HG03520 (cell line): ENCODE measurements around the gene HES3.
"Not testable (repeated sequence)": the region's sequence is repeated elsewhere in the genome, so short reads cannot be mapped to it uniquely, and the experiment has no call there.

Source experiments
- ATAC-seq: cut with Tn5 transposase; IDR thresholded peaks from one replicate; pipeline ENCODE4 v1.9.1; 2021; ENCODE audit warnings: mild to moderate bottlenecking, moderate library complexity; ENCODE audit not compliant: unreplicated experiment

The HES3 gene

DNA sequence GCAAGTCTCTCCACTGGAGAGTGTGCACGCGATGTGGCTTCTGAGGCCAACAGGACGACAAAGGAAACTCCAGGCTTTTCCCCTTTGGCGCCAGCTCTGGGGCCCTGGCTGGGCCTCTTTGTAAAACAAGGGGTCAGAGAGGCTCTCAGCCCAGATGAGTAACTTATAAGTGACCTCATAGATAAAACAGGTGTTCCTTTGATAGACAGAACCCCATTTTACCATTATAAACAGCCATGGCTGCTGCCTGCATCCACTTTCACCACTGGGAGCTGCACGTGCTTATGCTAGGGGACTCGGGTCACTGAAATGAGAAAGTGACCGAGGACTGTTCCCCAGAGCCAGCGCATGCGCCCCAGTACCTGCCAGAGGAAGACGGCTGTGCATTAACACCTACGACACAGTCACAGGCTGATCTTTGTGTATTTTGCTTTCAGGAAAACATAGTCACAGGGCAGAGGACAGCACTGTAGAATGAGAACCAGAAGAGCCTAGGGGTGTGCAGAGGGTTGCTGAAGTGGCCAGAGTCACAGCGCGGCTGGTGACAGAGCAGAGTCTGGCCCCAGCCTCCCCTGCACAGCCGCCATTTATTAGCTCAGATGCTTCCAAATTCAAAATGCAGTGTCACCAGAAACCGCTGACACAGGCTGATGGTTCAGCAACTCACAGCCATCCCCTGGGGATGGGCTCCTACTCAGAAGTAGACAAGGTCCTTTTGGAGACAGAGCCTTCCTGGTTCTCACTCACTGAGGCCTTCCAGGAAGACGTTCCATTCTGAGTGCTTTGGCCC is 25.4 kb upstream of the HES3 start:
- ATAC-seq, result no peak

DNA sequence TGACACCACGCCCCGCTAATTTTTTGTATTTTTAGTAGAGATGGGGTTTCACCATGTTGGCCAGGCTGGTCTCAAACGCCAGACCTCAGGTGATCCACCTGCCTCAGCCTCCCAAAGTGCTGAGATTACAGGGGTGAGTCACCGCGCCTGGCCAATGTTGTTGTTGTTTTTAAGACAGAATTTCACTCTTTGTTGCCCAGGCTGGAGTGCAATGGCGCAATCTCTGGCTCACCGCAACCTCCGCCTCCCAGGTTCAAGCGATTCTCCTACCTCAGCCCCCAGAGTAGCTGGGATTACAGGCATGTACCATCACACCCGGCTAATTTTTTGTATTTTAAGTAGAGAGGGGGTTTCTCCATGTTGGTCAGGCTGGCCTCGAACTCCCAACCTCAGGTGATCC is 24.3 kb upstream of the HES3 start:
- ATAC-seq, result not testable (repeated sequence)

DNA sequence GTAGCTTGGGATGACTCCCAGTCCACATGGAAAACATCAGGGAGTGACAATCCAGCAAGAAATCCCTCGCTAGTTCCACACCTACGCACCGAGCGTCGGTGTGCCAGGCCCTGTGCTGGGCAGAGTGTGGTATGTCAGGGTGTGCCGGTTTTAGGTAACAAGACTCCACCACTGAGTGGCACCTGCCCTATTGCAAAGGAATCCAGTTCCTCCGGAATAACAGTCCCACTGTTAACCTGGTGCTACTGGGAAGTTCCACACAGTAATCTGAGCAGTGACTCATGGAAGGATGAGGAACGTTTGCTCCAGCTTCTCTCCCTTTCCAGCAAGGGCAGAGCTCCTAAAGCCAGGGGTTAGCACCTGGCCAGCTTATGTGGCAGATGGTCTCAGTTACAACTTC is 23.7 kb upstream of the HES3 start:
- no peak for ATAC-seq

DNA sequence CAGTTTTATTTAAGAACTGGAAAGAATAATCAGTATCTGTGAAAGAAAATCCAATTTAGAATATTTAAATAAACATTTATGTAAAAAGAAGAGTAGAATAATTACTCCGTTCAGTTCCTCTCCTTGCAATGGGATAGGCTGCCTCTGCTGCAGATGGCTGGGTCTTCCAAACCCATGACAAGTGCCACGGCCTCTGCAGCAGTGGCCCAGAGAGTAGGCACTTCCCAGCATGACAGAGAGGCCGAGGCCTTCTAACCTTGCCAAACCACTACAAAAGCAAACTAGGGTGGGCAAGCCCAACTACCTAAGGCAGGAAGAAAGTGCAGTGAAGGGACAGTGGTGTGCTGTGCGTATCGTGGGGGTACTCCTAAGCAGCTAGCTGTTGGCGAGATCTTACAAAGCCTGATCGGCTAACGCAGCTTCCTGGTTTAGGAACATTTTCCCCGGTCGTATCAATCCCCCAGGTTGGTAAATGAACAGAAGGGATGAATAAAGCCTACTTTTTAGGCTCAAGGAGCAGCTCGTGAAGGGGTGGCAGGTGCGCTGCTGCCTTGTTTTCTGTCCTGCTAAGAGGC is 22.7 kb upstream of the HES3 start:
- ATAC-seq, result no peak

DNA sequence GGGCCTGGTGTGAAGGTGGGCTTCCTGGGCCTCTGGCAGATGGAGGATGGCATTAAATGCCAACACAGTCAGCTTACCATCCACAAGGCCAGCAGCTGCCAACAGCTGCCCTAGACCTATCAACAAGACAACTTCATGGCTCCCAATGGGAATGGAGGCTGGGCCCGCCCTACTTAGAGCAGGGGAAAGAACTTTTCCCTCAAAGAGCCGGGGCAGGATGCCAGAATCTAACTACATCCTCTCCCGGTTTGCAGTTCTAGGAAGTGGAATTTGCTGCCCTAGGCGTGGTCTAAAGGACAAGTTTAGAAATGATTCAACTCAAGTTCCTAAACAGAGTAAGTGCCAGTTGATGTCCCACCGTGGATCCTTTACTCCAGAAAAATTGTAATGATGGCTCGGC is 21.3 kb upstream of the HES3 start:
- ATAC-seq, result no peak

DNA sequence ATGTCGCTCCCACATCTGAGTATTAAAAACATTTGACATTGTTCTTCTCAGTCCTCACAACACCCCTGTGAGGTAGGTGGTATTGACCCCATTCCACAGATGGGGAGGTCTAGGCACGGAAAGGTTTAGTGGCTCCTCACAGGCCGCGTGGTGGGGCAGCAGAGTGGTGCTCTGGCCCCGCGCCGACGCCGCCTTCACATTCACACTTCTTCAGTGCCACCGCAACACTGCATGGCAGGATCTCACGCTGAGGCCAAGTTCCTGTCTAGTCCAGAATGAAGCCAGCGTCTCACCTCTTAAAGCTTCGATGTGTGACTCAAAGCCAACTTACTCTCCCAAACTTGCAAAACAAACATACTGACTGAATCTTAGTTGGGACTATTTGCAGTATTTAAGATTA is 20.4 kb upstream of the HES3 start:
- ATAC-seq, result no peak

DNA sequence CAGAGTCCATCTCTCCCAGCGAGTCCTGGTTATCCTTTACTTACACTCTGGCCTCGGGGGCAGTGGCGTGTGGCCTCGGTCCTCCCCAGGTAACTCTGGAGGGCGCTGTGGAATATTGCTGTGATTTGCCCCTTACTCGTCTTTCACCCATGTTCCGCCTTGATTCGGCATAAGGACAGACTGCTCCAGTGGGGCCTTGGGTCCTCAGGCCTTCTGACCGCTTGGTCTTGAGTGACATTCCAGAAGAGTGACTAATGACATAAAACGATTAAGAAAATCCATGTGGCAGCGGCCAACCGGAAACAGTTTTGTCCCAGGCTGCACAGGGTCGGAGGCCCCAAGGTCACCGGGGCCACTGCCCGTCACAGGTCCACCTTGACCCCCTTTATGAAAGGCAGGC is 19.3 kb upstream of the HES3 start:
- ATAC-seq, result no peak

DNA sequence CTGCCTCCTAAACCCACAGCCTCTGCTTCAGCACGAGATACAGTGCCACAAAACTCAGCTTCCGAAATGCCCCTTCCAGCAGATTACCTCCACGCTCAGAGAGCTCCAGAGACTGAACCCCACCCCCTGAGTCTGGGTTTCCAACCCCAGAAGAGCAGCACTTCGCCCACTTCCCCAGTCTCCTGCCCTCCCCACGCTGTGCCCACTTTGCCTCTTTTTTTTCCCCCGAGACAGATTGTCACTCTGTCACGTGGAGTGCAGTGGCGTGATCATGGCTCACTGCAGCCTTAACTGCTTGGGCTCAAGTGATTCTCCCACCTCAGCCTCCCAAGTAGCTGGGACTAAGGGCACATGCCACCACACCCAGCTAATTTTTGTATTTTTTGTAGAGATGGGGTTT is 18.3 kb upstream of the HES3 start:
- ATAC-seq, result no peak

DNA sequence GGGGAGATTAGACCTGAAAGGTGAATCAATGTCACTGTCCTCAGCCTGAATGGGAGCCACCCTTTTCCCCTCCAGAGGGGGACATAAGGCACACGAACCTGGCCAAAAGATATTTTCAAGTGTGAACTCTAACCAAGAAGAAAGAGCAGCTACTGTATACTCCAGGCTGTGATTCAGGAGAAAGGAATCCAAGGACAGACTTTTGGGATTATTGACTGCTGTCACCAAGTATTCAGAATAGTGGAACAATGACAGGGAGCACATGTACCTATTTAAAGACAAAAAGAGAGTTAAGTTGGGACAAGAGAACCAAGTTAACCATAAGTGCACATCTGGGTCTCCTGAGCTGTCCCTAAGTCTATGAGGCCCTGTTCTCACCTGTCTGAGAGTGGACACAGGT is 10.6 kb upstream of the HES3 start:
- no peak for ATAC-seq

DNA sequence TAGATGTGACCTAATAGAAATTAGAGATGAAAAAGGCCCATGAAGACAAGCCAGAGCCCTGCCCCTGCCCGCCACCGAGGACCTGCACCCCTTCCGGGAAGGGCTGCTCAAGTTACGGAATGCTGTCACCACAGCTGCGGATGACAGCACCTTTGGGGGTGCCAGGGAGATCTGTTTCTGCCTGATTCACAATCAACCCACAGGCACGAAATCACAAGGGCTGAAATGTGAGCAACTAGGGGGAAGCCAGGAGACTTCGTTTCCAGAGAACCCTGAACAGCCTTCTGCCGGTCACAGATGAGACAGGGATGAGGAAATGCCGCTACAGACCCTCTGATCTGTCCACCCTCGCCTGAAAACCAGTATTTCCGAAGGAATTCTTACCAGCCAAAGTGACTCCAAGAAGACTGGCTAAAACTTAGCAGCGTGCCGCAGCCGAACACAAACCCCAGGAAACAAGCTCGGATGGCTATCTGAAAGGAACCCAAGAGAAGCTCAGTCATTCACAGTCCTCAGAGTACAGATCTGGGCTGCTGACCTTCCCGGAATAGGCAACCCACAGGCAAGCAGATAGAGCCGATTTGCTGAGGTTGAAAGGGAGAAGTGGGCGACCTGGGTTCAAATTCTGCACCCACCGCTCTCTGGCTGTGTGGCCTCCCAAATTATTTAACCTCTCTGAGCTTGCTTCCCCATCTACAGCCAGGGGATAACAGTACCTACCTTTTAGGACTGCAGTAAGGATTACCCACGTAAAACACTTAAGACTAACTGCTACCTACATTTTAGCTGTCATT is 9.3 kb upstream of the HES3 start:
- no peak for ATAC-seq

DNA sequence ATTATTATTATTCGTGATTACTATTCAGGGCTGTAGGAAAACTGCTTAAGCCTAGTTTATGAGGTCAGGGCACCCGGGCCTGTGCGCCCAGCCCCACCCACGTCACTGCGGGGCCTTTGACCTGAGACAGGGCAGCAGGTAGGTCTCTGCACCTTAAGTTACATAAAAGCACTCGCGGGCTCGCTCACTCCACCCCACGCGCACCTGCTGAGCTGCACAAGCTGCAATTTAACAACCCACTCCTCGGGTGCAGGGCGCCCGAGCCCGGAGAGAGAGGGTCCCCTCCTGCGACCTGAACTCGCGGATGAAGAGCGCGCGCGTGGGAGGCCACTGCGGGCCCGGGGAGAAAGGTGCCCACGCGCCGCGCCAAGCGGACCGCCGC is 8.7 kb upstream of the HES3 start:
- ATAC-seq, result peak; percentile 5

DNA sequence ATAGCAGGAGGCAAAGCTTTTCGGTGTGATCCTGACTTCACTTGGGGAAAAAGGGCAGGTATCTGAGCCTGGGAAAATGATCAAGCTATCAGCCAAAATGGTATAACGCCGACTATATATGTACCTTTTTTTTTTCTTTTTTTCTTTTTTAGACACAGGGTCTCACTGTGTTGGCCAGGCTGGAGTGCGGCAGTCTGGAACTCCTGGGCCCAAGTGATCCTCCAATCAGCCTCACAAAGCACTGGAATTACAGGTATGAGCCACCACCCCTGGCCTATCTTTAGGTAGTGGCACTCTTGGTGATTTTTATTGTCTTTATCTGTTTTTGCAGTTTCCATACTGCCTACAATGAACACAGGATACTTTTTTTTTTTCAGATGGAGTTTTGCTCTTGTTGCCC is 6.9 kb upstream of the HES3 start:
- ATAC-seq, result no peak

DNA sequence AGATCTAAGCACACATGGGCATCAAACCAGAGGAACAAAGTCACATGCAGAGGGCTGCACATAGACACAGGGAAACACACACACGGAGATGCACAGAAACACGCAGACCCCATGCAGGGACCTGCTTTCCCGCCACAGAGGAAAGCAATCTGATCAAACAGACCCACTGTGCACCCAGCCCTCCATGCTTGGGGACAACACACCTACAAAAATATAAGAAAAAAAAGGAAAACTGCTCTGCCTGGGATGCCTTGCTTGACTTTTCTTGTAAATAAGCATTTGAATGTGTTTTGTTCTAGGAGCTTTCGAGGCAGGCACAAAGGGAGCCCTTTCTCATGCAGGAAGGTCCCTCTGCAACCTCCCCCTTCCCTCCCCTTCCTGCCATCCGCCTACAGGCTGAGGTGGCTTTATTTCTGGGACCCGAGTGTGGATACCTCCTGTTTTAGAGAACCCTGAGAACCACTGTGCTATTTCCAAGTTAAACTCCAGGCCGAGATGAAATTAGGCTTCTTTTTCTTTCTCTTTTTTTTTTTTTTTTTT is 4.7 kb upstream of the HES3 start:
- no peak for ATAC-seq

DNA sequence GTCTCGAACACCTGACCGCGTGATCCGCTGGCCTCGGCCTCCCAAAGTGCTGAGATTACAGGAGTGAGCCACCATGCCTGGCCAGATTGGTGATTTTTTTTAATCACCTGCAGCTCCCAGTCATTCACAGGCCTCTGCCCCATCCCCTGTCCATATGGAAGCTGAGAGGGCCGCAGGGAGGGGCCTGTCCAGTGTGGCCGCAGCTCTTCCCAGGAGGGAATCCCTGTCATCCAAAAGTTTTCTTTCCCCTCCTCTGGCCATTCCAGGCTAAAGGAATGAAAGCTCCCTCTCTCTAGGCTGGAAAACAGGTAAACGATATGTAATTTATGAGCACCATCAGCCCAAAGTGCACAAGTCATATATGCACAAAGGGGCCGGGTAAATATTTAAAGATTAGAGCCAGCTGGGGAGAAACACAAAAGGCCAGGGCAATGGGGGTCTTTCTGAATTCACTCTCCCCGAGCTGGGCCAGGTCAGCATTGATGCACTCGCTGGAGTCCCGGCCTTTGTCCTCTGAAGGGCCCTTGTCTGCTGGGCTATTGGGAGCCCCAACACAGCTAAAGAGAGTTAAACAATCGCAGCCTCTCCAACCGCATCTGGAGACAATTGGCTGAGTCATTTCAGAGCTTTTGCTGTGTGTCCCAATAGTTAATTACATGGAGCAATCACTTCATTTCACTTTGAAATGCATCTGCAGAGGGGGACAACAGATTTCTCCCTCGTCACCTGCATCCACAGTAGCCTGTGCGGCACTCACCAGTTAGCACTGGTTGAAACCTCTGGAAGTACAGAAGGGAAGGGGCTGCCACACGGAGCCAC is 3.8 kb upstream of the HES3 start:
- no peak for ATAC-seq

DNA sequence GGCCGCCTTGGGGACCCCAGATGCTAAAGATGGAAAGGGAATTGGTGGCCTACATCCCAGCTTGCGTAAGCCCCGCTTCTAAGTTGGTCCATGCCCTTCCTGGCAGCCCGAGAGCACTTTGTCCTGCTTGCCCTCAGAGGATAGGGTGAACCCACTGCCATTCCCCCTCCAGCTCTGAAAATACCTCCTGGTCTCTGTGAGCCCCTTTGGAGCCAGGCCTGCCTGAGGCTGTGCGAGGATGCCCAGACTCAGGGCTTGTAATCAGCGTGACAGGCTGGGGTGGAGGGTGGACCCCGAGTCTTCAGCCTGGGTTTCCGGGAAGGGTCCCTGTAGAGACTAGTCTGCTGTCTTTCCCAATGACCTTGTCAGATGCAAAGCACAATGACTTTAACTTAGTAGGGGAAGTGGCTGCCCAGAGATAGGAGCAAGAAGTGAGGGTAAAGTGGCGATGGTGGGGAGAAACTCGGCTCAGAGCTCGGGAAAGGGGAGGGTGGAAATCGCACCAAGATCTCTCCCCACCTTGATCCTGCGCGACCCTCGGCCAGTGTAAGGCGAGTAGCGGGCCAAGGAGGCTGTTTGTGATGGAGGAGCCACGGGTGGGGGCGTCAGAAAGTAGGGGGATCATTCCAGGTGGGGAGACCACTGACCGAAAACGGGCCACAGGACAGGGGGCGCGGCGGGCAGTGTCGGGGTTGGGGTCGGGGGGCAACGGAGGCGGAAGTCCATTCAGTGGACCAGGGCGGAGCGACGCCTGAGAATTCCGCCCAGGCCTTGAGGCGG is 2.7 kb upstream of the HES3 start:
- no peak for ATAC-seq

DNA sequence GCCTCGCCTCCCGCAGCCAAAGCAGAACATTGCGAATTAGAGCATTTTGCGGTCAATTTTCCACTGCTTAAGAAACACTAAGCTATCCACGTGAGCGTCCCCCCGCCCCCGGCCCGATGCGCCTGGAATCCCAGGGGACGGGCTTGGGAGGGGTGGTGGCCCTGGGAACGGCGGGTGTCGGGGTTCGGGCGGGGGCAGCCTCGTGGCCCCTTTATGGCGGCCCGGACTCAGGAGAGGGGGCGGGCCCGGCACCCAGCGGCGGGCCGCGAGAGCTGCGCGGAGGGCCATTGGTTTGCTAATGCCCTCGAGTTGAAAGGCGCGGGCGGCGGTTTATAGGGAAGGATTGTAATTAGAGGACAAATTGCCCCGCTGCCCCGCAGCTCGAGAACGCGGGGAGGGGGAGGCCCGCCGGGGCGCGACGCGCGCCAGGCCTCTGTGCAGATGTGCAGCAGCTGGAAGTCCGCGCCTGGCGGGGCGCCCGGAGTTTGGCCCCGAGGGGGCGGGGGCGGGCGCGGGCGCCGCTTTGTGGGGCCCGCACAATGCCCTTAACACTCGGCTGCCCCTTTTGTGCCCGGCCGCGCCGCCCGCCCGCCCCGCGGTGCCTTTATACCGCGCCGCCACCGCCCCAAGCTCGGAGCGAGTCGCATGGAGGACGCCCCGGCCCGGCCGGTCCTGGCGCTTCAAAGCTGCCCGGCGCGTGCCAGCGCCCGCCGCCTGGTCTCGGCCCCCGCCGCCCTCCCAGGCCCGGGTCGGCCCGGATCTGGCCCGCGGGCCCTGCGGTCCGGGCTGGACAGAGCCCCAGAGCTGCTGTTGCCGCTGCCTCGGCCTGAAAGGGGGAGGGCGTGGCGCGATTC is 1.9 kb upstream of the HES3 start:
- ATAC-seq, result no peak

DNA sequence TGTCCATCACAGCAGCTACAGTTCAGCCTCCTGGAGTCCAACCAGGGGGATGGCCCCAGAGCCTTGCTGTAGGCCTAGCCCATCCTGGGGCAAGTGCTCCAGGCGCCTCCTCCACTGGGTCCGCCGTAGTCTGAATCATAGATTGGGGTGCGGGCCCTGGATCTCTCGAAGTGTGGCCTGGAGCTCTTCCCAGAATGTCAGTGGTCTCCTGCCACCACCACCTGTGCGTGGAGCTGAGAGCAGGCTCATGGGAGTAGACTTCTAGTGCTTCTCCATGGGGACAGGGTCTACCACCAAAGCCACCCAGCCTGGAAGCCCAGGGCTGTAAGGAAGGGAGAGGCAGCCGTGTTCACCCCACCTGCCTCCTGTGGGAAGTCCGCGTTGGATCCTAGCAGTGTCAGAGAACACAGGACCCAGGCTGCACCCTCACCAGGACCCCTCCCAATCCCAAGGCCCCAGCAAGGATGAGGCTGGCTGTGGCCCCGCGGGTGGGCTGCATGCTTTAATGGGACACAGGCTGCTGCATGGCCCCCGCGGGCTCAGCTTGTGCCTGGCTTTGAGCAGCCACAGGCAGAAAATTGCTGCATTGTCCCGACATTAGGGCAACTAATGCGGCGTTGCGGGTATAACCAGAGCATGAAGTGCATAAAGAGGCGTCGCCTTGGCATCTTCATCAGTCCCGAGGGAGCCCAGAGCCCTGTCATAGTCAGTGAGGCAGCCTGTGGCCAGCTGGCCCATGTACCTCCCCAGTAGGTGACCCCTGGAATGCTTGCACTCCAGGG is 735 bp upstream of the HES3 start:
- ATAC-seq, result no peak

DNA sequence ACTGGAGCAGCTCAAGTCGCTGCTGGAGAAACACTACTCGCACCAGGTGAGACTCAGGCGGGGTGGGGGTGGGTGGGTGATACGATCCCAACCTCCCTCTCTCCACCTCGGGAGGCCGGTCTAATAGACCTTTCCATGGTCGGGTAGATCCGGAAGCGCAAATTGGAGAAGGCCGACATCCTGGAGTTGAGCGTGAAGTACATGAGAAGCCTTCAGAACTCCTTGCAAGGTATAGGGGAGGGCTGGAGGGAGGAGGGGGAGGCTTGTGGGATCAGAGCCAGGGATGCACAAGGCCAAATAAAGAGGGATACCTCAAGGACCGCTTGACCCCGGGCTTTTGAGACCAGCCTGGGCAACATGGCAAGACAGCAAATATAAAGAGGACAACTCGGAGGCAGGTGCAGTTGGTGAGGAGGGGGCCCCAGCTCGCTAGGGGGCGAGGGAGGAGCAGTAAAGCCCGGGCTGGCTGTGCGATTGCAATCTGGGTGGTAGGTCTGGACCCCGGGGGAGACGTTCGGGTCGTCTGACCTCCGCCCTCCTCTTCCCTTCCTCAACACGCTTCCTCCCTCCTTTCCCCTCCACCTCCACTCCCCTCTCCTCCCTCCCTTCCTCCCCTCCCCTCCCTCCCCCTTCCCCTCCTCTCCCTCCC is 546 bp downstream of the HES3 start:
- ATAC-seq, result no peak
